Measurements from ENCODE around the gene RELCH.

- TF ChIP-seq REST (IDR thresholded peaks at IDR 0.05; ENCODE audit: insufficient read depth in 1 of 2, low read depth in 2 of 2, low read length in 1 of 2) (no peak), CTCF (IDR thresholded peaks at IDR 0.05) (no peak), POLR2AphosphoS5 (IDR thresholded peaks at IDR 0.05; ENCODE audit: low read depth, low read length) (no peak), SIN3A (IDR thresholded peaks at IDR 0.05; ENCODE audit: borderline replicate concordance, insufficient read depth, low read depth, low read length) (no peak), TCF7L2 (IDR thresholded peaks at IDR 0.05; ENCODE audit: low read depth, low read length) (no peak)
Measured at GRCh38 chr18:62324181-62324828, 137.2 kb downstream of the RELCH start.

All from Panc1 (cell line).